GM19455 (cell line): Measurements from ENCODE around the gene WWC2.

Experiments used
- ATAC-seq: cut with Tn5 transposase; IDR thresholded peaks from one replicate; pipeline ENCODE4 v1.9.1; 2021; ENCODE audit not compliant: unreplicated experiment

Gene WWC2

GRCh38 chr4:183098723-183099536 lies at the start of gene WWC2:
Gene WWC2, plus strand, starts transcription at chr4:183099257. Its CDS starts 235 bp downstream, at chr4:183099492.
- no peak for ATAC-seq

GRCh38 chr4:183053681-183054080 lies 45.4 kb upstream of the WWC2 start:
- no peak for ATAC-seq

GRCh38 chr4:183057255-183057654 lies 41.8 kb upstream of the WWC2 start:
- no peak for ATAC-seq

DNA sequence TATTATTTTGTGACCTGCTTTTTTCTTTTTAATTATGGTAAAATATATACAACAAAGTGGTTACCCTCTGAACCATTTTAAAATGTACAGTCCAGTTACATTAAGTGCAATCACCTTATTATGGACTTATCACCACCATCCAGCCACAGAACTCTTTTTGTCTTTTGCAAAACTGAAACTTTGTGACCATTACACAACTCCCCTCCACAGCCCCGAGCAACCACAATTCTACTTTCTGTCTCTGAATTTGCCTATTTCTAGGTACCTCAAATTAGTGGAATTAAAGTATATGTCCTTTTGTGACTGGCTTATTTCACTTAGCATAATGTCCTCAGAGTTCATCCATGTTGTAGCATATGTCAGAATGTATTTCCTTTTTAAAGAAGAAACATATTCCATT lies 39.3 kb upstream of the WWC2 start:
- no peak for ATAC-seq

- no peak for ATAC-seq
These were observed 30.6 kb upstream of the WWC2 start for GRCh38 chr4:183068502-183068901.

- no peak for ATAC-seq
These were observed 27.8 kb upstream of the WWC2 start for GRCh38 chr4:183071222-183071621.

GRCh38 chr4:183072176-183072575 lies 26.9 kb upstream of the WWC2 start:
- no peak for ATAC-seq

- ATAC-seq: no peak
These were observed 25.3 kb upstream of the WWC2 start for GRCh38 chr4:183073838-183074145.

- ATAC-seq: no peak
These were observed 24.6 kb upstream of the WWC2 start for GRCh38 chr4:183074288-183074990.

- no peak for ATAC-seq
These were observed 20.4 kb upstream of the WWC2 start for GRCh38 chr4:183078634-183079033.

DNA sequence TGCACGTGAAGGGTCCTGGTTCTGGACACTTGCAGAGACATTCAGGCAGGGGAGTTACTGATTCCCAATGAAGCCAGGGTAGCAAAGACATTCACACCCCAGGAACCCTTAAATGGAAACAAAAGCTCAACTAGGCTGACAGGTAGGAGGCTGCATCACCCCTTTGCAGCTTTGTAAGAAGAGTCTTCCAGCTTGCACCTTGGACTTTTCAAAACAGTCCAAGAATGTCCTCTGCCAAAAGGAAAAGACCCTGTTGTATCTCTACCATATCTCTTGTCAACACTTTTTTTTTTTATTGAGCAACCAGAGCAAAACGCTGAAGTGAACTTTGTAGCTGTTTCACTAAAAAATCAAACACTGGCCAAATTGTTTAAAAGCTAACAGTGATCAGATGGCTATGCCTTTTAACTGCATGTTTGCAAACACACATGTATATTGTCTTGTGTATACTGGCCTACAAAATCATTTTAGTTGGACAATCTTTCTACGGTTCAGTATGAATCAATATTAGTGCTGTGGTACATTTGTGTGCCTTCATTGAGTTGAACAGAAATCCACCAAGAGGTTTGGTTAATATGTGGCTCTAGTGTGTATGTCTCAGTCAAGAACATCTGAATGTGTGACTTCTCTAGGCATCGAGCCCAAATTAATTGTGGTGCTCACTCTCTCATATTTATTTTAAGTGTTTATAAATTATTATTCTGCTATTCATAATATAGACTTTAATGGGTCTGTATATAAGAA lies 18.5 kb upstream of the WWC2 start:
- ATAC-seq: no peak

DNA sequence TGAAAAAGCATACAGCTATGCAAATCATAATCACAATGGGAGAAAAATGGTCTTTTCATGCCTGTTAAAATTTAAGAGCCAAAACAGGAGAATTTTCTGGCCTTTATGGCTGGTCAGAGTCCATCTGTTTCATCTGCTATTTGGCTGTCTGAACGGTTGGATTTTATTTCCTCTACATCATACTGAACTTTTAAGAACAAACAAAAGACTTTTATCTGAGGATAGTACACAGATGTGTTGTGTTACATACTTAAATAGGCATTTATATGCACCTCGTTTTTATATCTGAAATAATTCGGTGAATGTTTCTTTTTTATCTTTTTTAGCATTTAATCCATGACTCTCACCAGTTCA lies 18.0 kb upstream of the WWC2 start:
- no peak for ATAC-seq

GRCh38 chr4:183082053-183082452 lies 17.0 kb upstream of the WWC2 start:
- ATAC-seq: no peak

DNA sequence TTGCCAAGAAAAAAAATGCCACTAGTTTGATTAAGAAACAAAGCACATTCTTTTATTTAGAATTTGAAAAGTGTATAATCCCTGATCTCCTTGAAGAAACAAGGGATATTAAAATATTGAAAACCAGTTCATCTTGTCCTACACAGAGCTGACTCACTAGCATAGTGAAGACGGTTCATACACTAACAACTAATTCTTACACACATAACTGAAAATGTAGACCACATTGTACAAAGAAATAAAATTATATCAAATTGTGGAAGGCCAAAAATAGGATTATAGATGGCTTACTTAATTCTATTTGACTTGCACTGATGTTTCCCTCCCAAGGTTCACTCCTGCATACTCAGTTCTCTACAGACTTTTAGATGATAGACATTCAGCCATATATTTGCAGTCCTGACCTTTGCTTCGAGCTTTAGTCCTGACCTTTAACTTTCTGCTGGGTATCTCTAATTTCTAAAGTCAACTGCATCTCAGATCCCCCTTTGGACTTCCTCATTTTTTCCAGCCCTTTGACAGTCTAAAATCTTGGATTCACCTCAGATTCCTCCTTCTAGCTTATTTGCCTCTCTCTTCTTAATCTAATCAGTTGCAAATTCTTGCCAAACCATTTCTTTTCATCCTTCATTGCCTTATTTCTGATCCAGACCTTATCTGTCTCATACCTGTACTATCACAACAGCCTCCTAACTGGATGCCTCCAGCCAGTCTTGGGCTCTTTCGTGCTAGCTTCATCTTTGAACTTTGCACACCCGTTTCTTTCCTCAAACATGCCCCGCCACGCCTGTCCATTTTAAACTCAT lies 4.5 kb upstream of the WWC2 start:
- no peak for ATAC-seq

- no peak for ATAC-seq
These were observed 3.9 kb upstream of the WWC2 start for GRCh38 chr4:183095199-183095512.

DNA sequence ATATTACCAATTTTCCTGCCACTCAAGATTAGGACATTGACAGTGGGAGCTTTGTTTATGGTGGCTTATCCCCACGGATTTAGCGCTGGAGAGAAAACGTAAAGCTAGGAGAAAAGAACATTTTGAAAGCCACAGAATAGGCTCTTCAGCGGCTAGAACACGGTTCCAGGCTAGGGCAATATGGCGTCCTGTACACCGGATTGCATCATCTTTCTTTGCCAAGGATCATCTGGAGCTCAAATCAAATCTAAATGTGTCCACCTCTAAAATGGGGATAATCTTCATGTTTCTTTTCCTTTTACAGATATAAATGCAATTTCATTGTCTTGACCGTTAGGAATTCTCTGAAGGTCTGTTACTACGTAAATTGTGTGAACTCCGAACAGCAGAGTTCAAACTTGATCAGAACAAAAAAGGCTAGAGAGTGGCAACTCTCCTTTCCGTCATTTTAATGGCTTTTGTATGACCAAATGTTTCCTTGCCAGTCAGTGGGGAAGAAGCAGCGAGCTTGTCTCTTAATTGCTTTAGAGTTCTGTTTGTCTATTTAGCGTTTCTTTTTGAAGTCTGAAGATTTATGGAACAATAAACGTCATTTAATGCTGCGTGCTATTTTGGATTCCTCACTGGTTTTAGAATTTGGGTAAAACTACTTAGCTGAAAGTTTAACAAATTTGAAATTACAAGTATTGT lies 2.6 kb upstream of the WWC2 start:
- no peak for ATAC-seq

DNA sequence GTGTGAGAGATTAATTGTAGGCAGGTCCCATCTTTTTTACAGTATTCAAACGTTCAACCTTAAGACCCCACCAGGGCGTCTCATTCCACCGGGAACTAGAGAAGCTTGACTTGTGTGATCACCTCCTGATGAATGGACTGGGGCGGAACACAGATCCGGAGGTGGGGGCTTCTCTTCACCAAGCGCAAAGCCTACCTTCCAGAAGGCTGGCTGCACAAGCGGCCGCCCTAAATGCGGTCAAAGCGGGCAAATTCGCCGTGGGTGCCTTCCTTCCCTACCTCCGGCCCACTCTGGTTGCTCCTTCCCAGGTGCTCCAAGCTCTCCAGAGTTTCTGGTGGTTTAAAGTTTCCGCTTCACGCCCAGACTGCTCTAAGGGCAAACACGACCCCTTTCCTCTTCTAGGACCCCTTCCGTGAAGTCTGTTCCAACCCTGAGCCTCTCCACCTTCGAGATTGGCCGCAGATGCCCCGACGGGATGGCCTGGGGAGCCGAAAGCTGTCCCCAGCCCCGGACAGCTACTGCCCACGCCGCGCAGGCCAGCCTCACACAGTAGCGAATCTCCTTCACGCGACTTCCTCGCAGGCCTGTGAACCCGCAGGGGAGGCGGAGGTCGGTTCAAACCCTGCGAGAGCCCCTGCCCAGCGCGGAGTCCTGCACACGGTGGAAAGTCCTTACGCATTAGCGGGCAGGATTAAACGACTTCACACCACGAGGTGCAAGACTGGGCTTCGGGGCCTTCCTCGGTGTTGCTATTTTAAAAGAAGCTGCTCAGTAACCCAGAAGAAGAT lies 1.6 kb upstream of the WWC2 start:
- no peak for ATAC-seq

DNA sequence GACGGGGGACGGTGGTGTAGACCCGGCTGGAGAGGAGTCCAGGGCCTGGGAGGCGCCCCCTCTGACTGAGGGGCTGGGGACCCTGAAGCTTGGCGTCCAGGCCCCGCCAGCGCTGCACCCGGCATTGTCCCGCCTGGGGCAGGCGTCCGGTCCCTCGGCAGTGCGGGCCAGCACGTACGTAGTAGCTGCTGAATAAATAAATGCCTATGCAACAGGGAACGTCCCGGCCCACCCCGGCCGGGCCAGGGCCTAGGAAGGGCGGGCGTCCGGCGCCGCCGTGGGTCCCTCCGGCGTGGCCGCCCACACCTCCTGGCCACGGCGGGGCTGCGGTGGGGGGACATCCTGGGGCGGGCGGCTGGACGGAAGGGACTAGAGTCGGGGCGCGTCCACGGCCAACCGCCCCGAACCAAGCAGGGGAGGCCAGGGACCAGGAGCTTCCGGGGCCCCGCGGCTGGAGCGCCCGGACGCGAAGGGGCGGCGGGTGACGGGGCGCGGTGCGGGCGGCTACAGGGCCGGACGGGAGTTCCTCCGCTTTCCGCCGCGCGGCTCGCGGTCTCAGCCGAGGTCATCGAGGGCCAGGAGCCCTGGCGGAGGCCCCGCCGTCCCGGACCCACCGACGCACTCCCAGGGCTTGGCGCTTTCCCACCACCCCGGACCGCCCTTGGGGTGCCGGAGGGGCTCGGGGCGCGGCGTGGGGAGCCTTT lies 886 bp upstream of the WWC2 start:
- no peak for ATAC-seq

- no peak for ATAC-seq
These were observed 660 bp downstream of the WWC2 start for GRCh38 chr4:183099537-183100297.
